Gastrocnemius medialis (tissue), 4 donors: ENCODE measurements around the gene INSIG1. TPM values are rescaled to one million over a fixed set of nuclear protein-coding genes. Genes with fewer than 3 reads are reported as not detected.

Source experiments
- ATAC-seq, 2 donors: fragments of 150-250 bp; one replicate each; pipeline ENCODE4 v1.9.1; 2016
- DNase-seq, 2 donors: peaks; one replicate each; pipeline ENCODE4 v3.0.0-alpha.2; 2019
- H3K27ac ChIP-seq, 4 donors: fragments of 200-600 bp; sonication (generic); 1 replicate in 1 of 4; 2 replicates in 3 of 4; pipeline ENCODE4 v1.5.1; 2016 to 2018; ENCODE audit warnings: mild to moderate bottlenecking in 2 of 4, moderate library complexity in 1 of 4
- H3K27me3 ChIP-seq, 3 donors: fragments of 200-600 bp; sonication (generic) in 2 of 3; 1 replicate in 1 of 3; 2 replicates in 2 of 3; pipeline versions ENCODE4 v1.5.1 to v1.6.0; 2016 to 2019; ENCODE audit warnings: mild to moderate bottlenecking in 1 of 3, moderate library complexity in 1 of 3
- H3K36me3 ChIP-seq, 2 donors: fragments of 200-600 bp; sonication (generic) in 1 of 2; one replicate each; pipeline ENCODE4 v1.5.1; 2017 to 2018
- H3K4me1 ChIP-seq, 2 donors: fragments of 200-600 bp; sonication (generic) in 1 of 2; one replicate each; pipeline ENCODE4 v1.5.1; 2016 to 2017; ENCODE audit warnings: mild to moderate bottlenecking in 2 of 2
- H3K4me3 ChIP-seq, 4 donors: fragments of 200-600 bp; sonication (generic) in 3 of 4; 1 replicate in 1 of 4; 2 replicates in 3 of 4; pipeline ENCODE4 v1.5.1; 2016 to 2019; ENCODE audit warnings: mild to moderate bottlenecking in 2 of 4
- H3K9me3 ChIP-seq, 3 donors: fragments of 200-600 bp; sonication (generic) in 2 of 3; 1 replicate in 1 of 3; 2 replicates in 2 of 3; pipeline ENCODE4 v1.5.1; 2016 to 2019
- CTCF ChIP-seq, 5 experiments: fragments of 450-650 bp in 3 of 5; fragments of 200-600 bp in 2 of 5; sonication (generic) in 2 of 5; IDR thresholded peaks in 4 of 5; conservative IDR thresholded peaks in 1 of 5; 1 replicate in 4 of 5; 2 replicates in 1 of 5; pipeline ENCODE4 v1.5.1; 2016 to 2019; ENCODE audit warnings: antibody characterized with exemption in 5 of 5, mild to moderate bottlenecking in 3 of 5, moderate library complexity in 3 of 5
- POLR2A ChIP-seq, 2 donors: fragments of 450-650 bp; IDR thresholded peaks; one replicate each; pipeline ENCODE4 v1.6.1; 2017; ENCODE audit warnings: antibody characterized with exemption in 2 of 2, mild to moderate bottlenecking in 2 of 2, moderate library complexity in 2 of 2
- in situ Hi-C, 4 donors: fragments of 200-750 bp; cut with MboI; loops; one replicate each; pipeline versions ENCODE4 v1.15.0 to v1.8.0; 2017; ENCODE audit warnings: low sequenced_read_pairs in 4 of 4
- intact Hi-C: fragments of 100-400 bp; cut with DNase I; formaldehyde crosslinking; loops from one replicate; pipeline ENCODE4 v1.15.1; 2023; ENCODE audit warnings: low total_unique reads
- total RNA-seq, 4 donors: library from RNA; depleted of rRNA; stranded (reverse); fragments of >200 nt; gene quantifications; one replicate each; pipeline versions ENCODE4 v1.1.0 to v1.2.3, GENCODE V29; 2016

Gene INSIG1
- total RNA-seq, 4 donors from 2014 or later, result 11.1 to 15.9 (median 14.0) TPM

- Histone ChIP-seq H3K4me3 (no peak overlapping the region), H3K27ac (no peak overlapping the region), H3K4me1 (no peaks in the 10 kb centered on the region), H3K36me3 (no peaks in the 10 kb centered on the region), H3K9me3 (no peaks in the 10 kb centered on the region), H3K27me3 (no peaks in the 10 kb centered on the region)
- DNase-seq (no peak), ATAC-seq (no peak)
- TF ChIP-seq POLR2A (IDR thresholded peaks at IDR 0.05) (no peak), CTCF (IDR thresholded peaks at IDR 0.05 in 4 of 5, conservative IDR thresholded peaks at IDR 0.05 in 1 of 5) (no peak)
- intact Hi-C loops, result no loop called here
- in situ Hi-C loops, result no loop called here
These were observed 30.7 kb upstream of the INSIG1 start for GRCh38 chr7:155267023-155267422.

- ATAC-seq (no peak), DNase-seq (no peak)
- Histone ChIP-seq H3K4me3 (no peak overlapping the region), H3K27ac (no peak overlapping the region), H3K27me3 (no peaks in the 10 kb centered on the region), H3K36me3 (no peaks in the 10 kb centered on the region), H3K9me3 (no peaks in the 10 kb centered on the region), H3K4me1 (no peaks in the 10 kb centered on the region)
- TF ChIP-seq CTCF (IDR thresholded peaks at IDR 0.05 in 4 of 5, conservative IDR thresholded peaks at IDR 0.05 in 1 of 5) (no peak), POLR2A (IDR thresholded peaks at IDR 0.05) (no peak)
- intact Hi-C loops (no loop called here), in situ Hi-C loops (no loop called here)
These were observed 30.2 kb upstream of the INSIG1 start for GRCh38 chr7:155267436-155267835.

- no peak for ATAC-seq
- no peaks in the 10 kb centered on the region for H3K9me3 ChIP-seq
- TF ChIP-seq POLR2A (IDR thresholded peaks at IDR 0.05) (no peak), CTCF (IDR thresholded peaks at IDR 0.05 in 4 of 5, conservative IDR thresholded peaks at IDR 0.05 in 1 of 5) (no peak)
- intact Hi-C loops (no loop called here), in situ Hi-C loops (no loop called here)
- H3K4me3 ChIP-seq, result no peak overlapping the region
- DNase-seq, result no peak
- no peaks in the 10 kb centered on the region for H3K27me3 ChIP-seq
- H3K27ac ChIP-seq, result no peak overlapping the region
- no peaks in the 10 kb centered on the region for H3K4me1 ChIP-seq
- no peaks in the 10 kb centered on the region for H3K36me3 ChIP-seq
These were observed 29.5 kb upstream of the INSIG1 start for GRCh38 chr7:155268211-155268610.

DNA sequence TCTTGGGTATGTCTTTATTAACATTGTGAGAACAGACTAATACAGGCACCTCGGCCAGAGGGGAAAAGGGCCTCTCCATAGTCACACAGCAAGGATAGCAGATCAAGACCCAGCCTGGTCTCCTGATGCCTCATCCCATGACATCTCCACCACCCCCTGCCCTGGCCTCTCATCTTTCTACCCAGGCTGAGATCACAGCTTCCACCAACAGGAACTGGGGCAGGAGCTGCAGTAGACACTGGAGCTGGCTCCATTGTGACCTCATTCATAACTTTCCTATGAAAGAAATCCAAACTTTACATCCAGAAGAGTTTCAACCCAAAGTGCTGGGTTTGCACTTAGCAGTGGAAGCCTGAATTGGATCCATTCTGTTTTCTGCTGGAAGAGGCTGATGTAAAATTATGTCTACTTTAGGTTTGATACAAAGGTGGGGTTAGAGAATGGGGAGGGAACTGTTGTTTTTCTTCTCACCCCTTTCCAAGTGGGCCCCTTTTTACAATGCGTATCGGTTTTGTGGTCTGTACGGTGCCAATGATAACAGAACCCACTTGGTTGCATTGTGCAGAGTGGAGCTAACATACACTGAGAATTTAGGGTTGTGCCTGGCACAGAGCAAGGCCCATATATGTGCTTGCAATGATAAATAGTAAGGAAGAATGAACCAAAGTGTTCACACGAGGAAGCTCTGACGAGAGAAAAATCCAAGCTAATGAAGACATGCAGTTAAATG, 28.6 kb upstream of the INSIG1 start:
- intact Hi-C loops, result no loop called here
- no peaks in the 10 kb centered on the region for H3K9me3 ChIP-seq
- DNase-seq (no peak), ATAC-seq (no peak)
- no peak overlapping the region for H3K27ac ChIP-seq
- H3K36me3 ChIP-seq, result no peaks in the 10 kb centered on the region
- no peaks in the 10 kb centered on the region for H3K4me1 ChIP-seq
- no peak for TF ChIP-seq POLR2A (IDR thresholded peaks at IDR 0.05)
- TF ChIP-seq CTCF (IDR thresholded peaks at IDR 0.05 in 4 of 5, conservative IDR thresholded peaks at IDR 0.05 in 1 of 5), result no peak
- no peak overlapping the region for H3K4me3 ChIP-seq
- in situ Hi-C loops, result no loop called here
- no peaks in the 10 kb centered on the region for H3K27me3 ChIP-seq
